Measurements from ENCODE around the gene BRINP1.

DNA sequence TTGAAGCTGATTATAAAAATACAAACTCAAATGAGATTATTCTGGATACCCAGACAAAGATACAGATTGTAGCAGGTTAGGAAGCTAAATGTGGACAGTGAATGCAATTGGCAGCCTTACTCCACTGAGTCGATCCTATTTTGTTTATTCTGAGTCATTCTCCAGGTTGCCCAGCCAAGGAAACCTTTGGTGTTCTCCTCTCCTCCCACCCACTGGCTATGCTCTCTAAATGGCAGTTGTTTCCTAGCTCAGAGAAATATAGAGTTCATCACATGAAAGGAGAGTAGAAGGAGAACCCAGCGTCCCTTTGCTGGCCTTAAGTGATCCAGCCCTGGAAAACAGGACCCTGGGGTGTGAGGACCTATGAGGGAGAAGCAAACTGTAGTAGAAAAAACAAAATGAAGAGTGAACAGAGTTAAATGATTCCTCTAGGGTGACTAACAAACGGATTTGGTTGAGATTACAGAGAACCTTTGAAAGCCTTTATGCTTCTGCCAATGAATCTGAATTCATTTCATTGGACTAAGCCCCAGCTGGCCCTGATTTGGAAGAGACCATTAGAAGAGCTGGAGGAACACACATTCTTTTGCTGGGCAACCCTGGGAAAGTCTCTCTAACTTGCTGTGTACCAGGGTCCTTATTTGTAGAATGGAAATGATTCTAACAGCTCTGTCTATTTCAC is 95.1 kb downstream of the BRINP1 start:
- TF ChIP-seq POLR2A (IDR thresholded peaks at IDR 0.05) = no peak
- TF ChIP-seq, protein P1, sequence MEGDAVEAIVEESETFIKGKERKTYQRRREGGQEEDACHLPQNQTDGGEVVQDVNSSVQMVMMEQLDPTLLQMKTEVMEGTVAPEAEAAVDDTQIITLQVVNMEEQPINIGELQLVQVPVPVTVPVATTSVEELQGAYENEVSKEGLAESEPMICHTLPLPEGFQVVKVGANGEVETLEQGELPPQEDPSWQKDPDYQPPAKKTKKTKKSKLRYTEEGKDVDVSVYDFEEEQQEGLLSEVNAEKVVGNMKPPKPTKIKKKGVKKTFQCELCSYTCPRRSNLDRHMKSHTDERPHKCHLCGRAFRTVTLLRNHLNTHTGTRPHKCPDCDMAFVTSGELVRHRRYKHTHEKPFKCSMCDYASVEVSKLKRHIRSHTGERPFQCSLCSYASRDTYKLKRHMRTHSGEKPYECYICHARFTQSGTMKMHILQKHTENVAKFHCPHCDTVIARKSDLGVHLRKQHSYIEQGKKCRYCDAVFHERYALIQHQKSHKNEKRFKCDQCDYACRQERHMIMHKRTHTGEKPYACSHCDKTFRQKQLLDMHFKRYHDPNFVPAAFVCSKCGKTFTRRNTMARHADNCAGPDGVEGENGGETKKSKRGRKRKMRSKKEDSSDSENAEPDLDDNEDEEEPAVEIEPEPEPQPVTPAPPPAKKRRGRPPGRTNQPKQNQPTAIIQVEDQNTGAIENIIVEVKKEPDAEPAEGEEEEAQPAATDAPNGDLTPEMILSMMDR (IDR thresholded peaks at IDR 0.05) = no peak
